CD14-positive monocyte (primary cell): ENCODE data around the gene DPEP2NB. TPM values are rescaled to one million over a fixed set of nuclear protein-coding genes. Genes with fewer than 3 reads are reported as not detected.
"Not testable (repeated sequence)": the region's sequence is repeated elsewhere in the genome, so short reads cannot be mapped to it uniquely, and the experiment has no call there.

ENCODE experiments used
- DNase-seq, 3 donors: peaks; one replicate each; pipeline ENCODE4 v3.0.0-alpha.2; 2011 to 2022
- H2AFZ ChIP-seq: 2 replicates; pipeline ENCODE4 v1.6.0; 2012; ENCODE audit warnings: mild to moderate bottlenecking, low read depth, low read length, inconsistent platforms; ENCODE audit not compliant: insufficient read depth, poor library complexity, severe bottlenecking
- H3K27ac ChIP-seq, 2 donors: 1 replicate in 1 of 2; 2 replicates in 1 of 2; pipeline ENCODE4 v1.5.1; 2012 to 2013; ENCODE audit warnings: low read length in 2 of 2, control low read depth in 1 of 2, inconsistent platforms in 1 of 2, low read depth in 1 of 2, mild to moderate bottlenecking in 1 of 2
- H3K27me3 ChIP-seq, 2 donors: one replicate each; pipeline versions ENCODE4 v1.6.0 to v1.6.1; 2011 to 2013; ENCODE audit warnings: low read length in 2 of 2; ENCODE audit not compliant: control insufficient read depth in 2 of 2, insufficient read depth in 2 of 2
- H3K36me3 ChIP-seq, 2 donors: replicated peaks in 1 of 2; 1 replicate in 1 of 2; 2 replicates in 1 of 2; pipeline versions ENCODE4 v1.5.1 to v1.6.1; 2012 to 2013; ENCODE audit warnings: low read length in 2 of 2, control low read depth in 1 of 2, inconsistent platforms in 1 of 2, mild to moderate bottlenecking in 1 of 2; ENCODE audit not compliant: insufficient read depth in 2 of 2, control insufficient read depth in 1 of 2
- H3K4me1 ChIP-seq, 2 donors: 1 replicate in 1 of 2; 2 replicates in 1 of 2; pipeline versions ENCODE4 v1.5.1 to v1.6.1; 2012 to 2013; ENCODE audit warnings: low read length in 2 of 2, control low read depth in 1 of 2, inconsistent platforms in 1 of 2, mild to moderate bottlenecking in 1 of 2, moderate library complexity in 1 of 2; ENCODE audit not compliant: insufficient read depth in 2 of 2, control insufficient read depth in 1 of 2
- H3K4me2 ChIP-seq: replicated peaks from 2 replicates; pipeline ENCODE3; 2012; ENCODE audit warnings: low read length, moderate library complexity, mild to moderate bottlenecking; ENCODE audit not compliant: poor library complexity, severe bottlenecking; ENCODE audit errors: extremely low read depth
- H3K4me3 ChIP-seq, 3 experiments: fragments of 200-600 bp in 1 of 3; sonication (generic) in 1 of 3; replicated peaks in 1 of 3; 1 replicate in 2 of 3; 2 replicates in 1 of 3; pipeline ENCODE4 v1.5.1; 2011 to 2013; ENCODE audit warnings: low read length in 3 of 3, mild to moderate bottlenecking in 3 of 3, control low read depth in 2 of 3, low read depth in 2 of 3, inconsistent platforms in 1 of 3, moderate library complexity in 1 of 3
- H3K79me2 ChIP-seq: 2 replicates; pipeline ENCODE4 v1.6.0; 2012; ENCODE audit warnings: mild to moderate bottlenecking, control low read depth, inconsistent platforms, low read length, moderate library complexity; ENCODE audit not compliant: insufficient read depth
- H3K9ac ChIP-seq: 2 replicates; pipeline ENCODE4 v1.6.0; 2017; ENCODE audit warnings: low read length, mild to moderate bottlenecking; ENCODE audit not compliant: insufficient read depth, poor library complexity, severe bottlenecking
- H3K9me3 ChIP-seq, 2 donors: replicated peaks in 1 of 2; 1 replicate in 1 of 2; 2 replicates in 1 of 2; pipeline versions ENCODE4 v1.5.1 to v1.6.1; 2012 to 2013; ENCODE audit warnings: low read length in 2 of 2, control low read depth in 1 of 2; ENCODE audit not compliant: control insufficient read depth in 1 of 2, insufficient read depth in 1 of 2
- H4K20me1 ChIP-seq: 2 replicates; pipeline ENCODE4 v1.6.0; 2012; ENCODE audit warnings: mild to moderate bottlenecking, low read length, control low read depth, moderate library complexity; ENCODE audit not compliant: insufficient read depth
- H3K27ac Mint-ChIP-seq, 7 donors: one replicate each; pipeline ENCODE4 v1.8.0; 2020; ENCODE audit warnings: mild to moderate bottlenecking in 7 of 7, mixed read lengths in 7 of 7, moderate library complexity in 6 of 7, inconsistent platforms in 2 of 7
- H3K27me3 Mint-ChIP-seq, 3 donors: one replicate each; pipeline ENCODE4 v1.8.0; 2021 to 2022; ENCODE audit warnings: low read depth in 3 of 3, mild to moderate bottlenecking in 3 of 3, mixed read lengths in 3 of 3, moderate library complexity in 3 of 3, inconsistent platforms in 1 of 3
- H3K36me3 Mint-ChIP-seq, 2 donors: one replicate each; pipeline ENCODE4 v1.8.0; 2020; ENCODE audit warnings: mixed read lengths in 2 of 2, inconsistent platforms in 1 of 2, mild to moderate bottlenecking in 1 of 2
- H3K4me1 Mint-ChIP-seq: one replicate; pipeline ENCODE4 v1.8.0; 2020; ENCODE audit warnings: mild to moderate bottlenecking, mixed read lengths
- H3K4me3 Mint-ChIP-seq, 2 donors: one replicate each; pipeline ENCODE4 v1.8.0; 2020; ENCODE audit warnings: mild to moderate bottlenecking in 2 of 2, mixed read lengths in 2 of 2, moderate library complexity in 1 of 2
- H3K9me3 Mint-ChIP-seq, 7 donors: one replicate each; pipeline ENCODE4 v1.8.0; 2020 to 2022; ENCODE audit warnings: mixed read lengths in 7 of 7, mild to moderate bottlenecking in 6 of 7, moderate library complexity in 6 of 7, inconsistent platforms in 2 of 7
- CTCF ChIP-seq: fragments of 200-600 bp; IDR thresholded peaks from one replicate; pipeline ENCODE4 v1.8.0; 2022; ENCODE audit warnings: antibody characterized with exemption, mild to moderate bottlenecking
- WGBS: methylation state at CpG from one replicate; pipeline ENCODE4 v1.1.5; 2013; ENCODE audit warnings: missing lambda C conversion rate; ENCODE audit not compliant: insufficient coverage; 5-methylcytosine and 5-hydroxymethylcytosine counted together
- intact Hi-C, 2 donors: fragments of 100-400 bp; cut with micrococcal nuclease; formaldehyde crosslinking; loops; one replicate each; pipeline versions ENCODE4 v1.15.0 to v1.15.1; 2023
- polyA plus RNA-seq, 3 donors: library from polyadenylated mRNA; depleted of rRNA in 1 of 3; unstranded in 2 of 3; stranded (reverse) in 1 of 3; fragments of 300-500 nt in 2 of 3; fragments of >200 nt in 1 of 3; fragmentation: Illumina TruSeq in 2 of 3; gene quantifications; 1 replicate in 2 of 3; 2 replicates in 1 of 3; pipeline ENCODE4 v1.2.3, GENCODE V29; 2012 to 2021

Gene DPEP2NB
- polyA plus RNA-seq, 3 donors = not detected

GRCh38 chr16:68000450-68000849 is 15.3 kb downstream of the DPEP2NB start:
- H3K4me2 ChIP-seq = peak overlapping the region; percentile 76
- H3K27ac ChIP-seq = peak overlapping the region; percentile 90 to 98
- H2AFZ ChIP-seq = no peak overlapping the region
- peaks cover 71 to 81% of the 10 kb centered on the region in 2 donors for H3K4me1 ChIP-seq
- peak overlapping the region; percentile 91 to 98 (median 96) for H3K27ac Mint-ChIP-seq
- intact Hi-C loops = no loop called here
- peaks cover 63% of the 10 kb centered on the region for H3K4me1 Mint-ChIP-seq
- H3K4me3 Mint-ChIP-seq = peak overlapping the region; percentile 84 to 96
- peak overlapping the region in 1 of 3 experiments; percentile 73 for H3K4me3 ChIP-seq
- peak in 1 of 3 donors; percentile 25 for DNase-seq
- H4K20me1 ChIP-seq = no peaks in the 10 kb centered on the region
- peaks cover 0 to 5% of the 10 kb centered on the region in 2 donors for H3K9me3 ChIP-seq
- H3K9ac ChIP-seq = peak overlapping the region; percentile 59
- H3K79me2 ChIP-seq = peaks cover 38% of the 10 kb centered on the region
- no peak for TF ChIP-seq CTCF
- no peaks in the 10 kb centered on the region for H3K36me3 ChIP-seq
- 50% methylated on average over 3 of the region's 3 CpGs for WGBS
- peaks cover 6 to 25% of the 10 kb centered on the region in 2 donors for H3K36me3 Mint-ChIP-seq
- H3K9me3 Mint-ChIP-seq = peaks cover 0 to 10% (median 0%) of the 10 kb centered on the region in 7 donors
- peaks cover 0 to 2% (median 0%) of the 10 kb centered on the region in 3 donors for H3K27me3 Mint-ChIP-seq
- H3K27me3 ChIP-seq = no peaks in the 10 kb centered on the region

- Histone ChIP-seq H3K36me3 (no peaks in the 10 kb centered on the region), H3K9ac (peak overlapping the region; percentile 59), H3K4me3 (peak overlapping the region in 2 of 3 experiments; percentile 0 to 73), H3K4me2 (peak overlapping the region; percentile 76), H3K9me3 (peaks cover 0 to 5% of the 10 kb centered on the region in 2 donors), H2AFZ (no peak overlapping the region), H3K79me2 (peaks cover 41% of the 10 kb centered on the region), H3K27ac (peak overlapping the region; percentile 90 to 98), H3K4me1 (peaks cover 71 to 81% of the 10 kb centered on the region in 2 donors), H3K27me3 (no peaks in the 10 kb centered on the region), H4K20me1 (no peaks in the 10 kb centered on the region)
- Mint-ChIP-seq H3K4me3 (peak overlapping the region; percentile 84 to 96), H3K9me3 (peaks cover 0 to 10% (median 0%) of the 10 kb centered on the region in 7 donors), H3K4me1 (peaks cover 63% of the 10 kb centered on the region), H3K27me3 (peaks cover 0 to 2% (median 0%) of the 10 kb centered on the region in 3 donors), H3K27ac (peak overlapping the region; percentile 91 to 98 (median 96)), H3K36me3 (peaks cover 8 to 28% of the 10 kb centered on the region in 2 donors)
- intact Hi-C loops = no loop called here
- peak in 2 of 3 donors; percentile 35 to 55 for DNase-seq
- TF ChIP-seq CTCF = no peak
- 50% methylated on average over 1 of the region's 2 CpGs for WGBS
Observed at GRCh38 chr16:67999985-68000384, 15.7 kb downstream of the DPEP2NB start.

- H3K27me3 ChIP-seq, intact Hi-C loops, H3K27me3 Mint-ChIP-seq, H2AFZ ChIP-seq, H4K20me1 ChIP-seq, H3K9me3 ChIP-seq, H3K36me3 ChIP-seq: not testable (repeated sequence)
- Histone ChIP-seq H3K27ac (peak within 1 kb of the TSS; percentile 90 to 98), H3K4me1 (peaks cover 71 to 80% of the 10 kb centered on the region in 2 donors), H3K9ac (peak within 1 kb of the TSS; percentile 59), H3K4me3 (peak within 1 kb of the TSS; percentile 36 to 73 (median 57)), H3K79me2 (peaks cover 41% of the 10 kb centered on the region), H3K4me2 (peak within 1 kb of the TSS; percentile 76)
- Mint-ChIP-seq H3K27ac (peak within 1 kb of the TSS; percentile 91 to 98 (median 96)), H3K9me3 (peaks cover 0 to 10% (median 0%) of the 10 kb centered on the region in 7 donors), H3K36me3 (peaks cover 8 to 30% of the 10 kb centered on the region in 2 donors), H3K4me3 (peak within 1 kb of the TSS; percentile 84 to 96), H3K4me1 (peaks cover 59% of the 10 kb centered on the region)
- WGBS = 1% methylated on average over 6 of the region's 18 CpGs
- peak; percentile 81 to 89 (median 87) for DNase-seq
Observed at GRCh38 chr16:67998779-67999688, 16.7 kb downstream of the DPEP2NB start, which contains the start of gene DPEP2. Gene DPEP2 (minus strand): TSS chr16:67999484. CDS start chr16:67993212, 6,272 bp downstream.
